Glomerular endothelial cell (primary cell): ENCODE results near the gene NR5A1. TPM values are rescaled to one million over a fixed set of nuclear protein-coding genes. Genes with fewer than 3 reads are reported as not detected.

Experiments used
- DNase-seq: peaks from one replicate; pipeline ENCODE4 v3.0.0-alpha.2; 2011; ENCODE audit warnings: low read depth, low spot score; ENCODE audit errors: extremely low read depth
- total RNA-seq: library from RNA; depleted of rRNA; stranded (reverse); fragments of >200 nt; gene quantifications from 2 replicates; pipeline ENCODE4 v1.2.3, GENCODE V29; 2015

Gene NR5A1
- total RNA-seq, 1 donor from 2014 or later, result not detected

- no peak for DNase-seq
These were observed 7.0 kb downstream of the NR5A1 start for GRCh38 chr9:124500028-124500795.

GRCh38 chr9:124499216-124499615 is 8.0 kb downstream of the NR5A1 start:
- no peak for DNase-seq

- DNase-seq, result no peak
These were observed 8.6 kb downstream of the NR5A1 start for GRCh38 chr9:124498499-124499146.

GRCh38 chr9:124498040-124498439 is 9.2 kb downstream of the NR5A1 start:
- no peak for DNase-seq

GRCh38 chr9:124497441-124497840 is 9.8 kb downstream of the NR5A1 start:
- no peak for DNase-seq

GRCh38 chr9:124496463-124496862 is 10.7 kb downstream of the NR5A1 start:
- DNase-seq, result no peak

GRCh38 chr9:124496075-124496449 is 11.1 kb downstream of the NR5A1 start:
- DNase-seq, result no peak

GRCh38 chr9:124495126-124496074 is 11.8 kb downstream of the NR5A1 start:
- DNase-seq, result no peak

GRCh38 chr9:124493794-124494479 is 13.3 kb downstream of the NR5A1 start:
- no peak for DNase-seq

GRCh38 chr9:124493218-124493617 is 14.0 kb downstream of the NR5A1 start:
- no peak for DNase-seq

- DNase-seq, result no peak
These were observed 14.4 kb downstream of the NR5A1 start for GRCh38 chr9:124492818-124493217.

- no peak for DNase-seq
These were observed 15.9 kb downstream of the NR5A1 start for GRCh38 chr9:124491049-124491975.

- no peak for DNase-seq
These were observed 17.2 kb downstream of the NR5A1 start for GRCh38 chr9:124490004-124490403.

GRCh38 chr9:124489222-124489621 is 18.0 kb downstream of the NR5A1 start:
- no peak for DNase-seq

GRCh38 chr9:124488641-124489210 is 18.5 kb downstream of the NR5A1 start:
- DNase-seq, result no peak

GRCh38 chr9:124487260-124488182 is 19.7 kb downstream of the NR5A1 start:
- DNase-seq, result no peak

- no peak for DNase-seq
These were observed 20.4 kb downstream of the NR5A1 start for GRCh38 chr9:124486778-124487259.

GRCh38 chr9:124485936-124486335 is 21.3 kb downstream of the NR5A1 start:
- DNase-seq, result no peak
